Purkinje cell (primary cell): ENCODE results near the gene CEMIP. TPM values are rescaled to one million over a fixed set of nuclear protein-coding genes. Genes with fewer than 3 reads are reported as not detected.

Source experiments
- polyA plus RNA-seq: library from polyadenylated mRNA; unstranded; fragments of >200 nt; fragmentation: Nextera tagmentation; gene quantifications from 2 replicates; pipeline ENCODE4 v1.2.1, GENCODE V29; 2014

Gene CEMIP, protein sequence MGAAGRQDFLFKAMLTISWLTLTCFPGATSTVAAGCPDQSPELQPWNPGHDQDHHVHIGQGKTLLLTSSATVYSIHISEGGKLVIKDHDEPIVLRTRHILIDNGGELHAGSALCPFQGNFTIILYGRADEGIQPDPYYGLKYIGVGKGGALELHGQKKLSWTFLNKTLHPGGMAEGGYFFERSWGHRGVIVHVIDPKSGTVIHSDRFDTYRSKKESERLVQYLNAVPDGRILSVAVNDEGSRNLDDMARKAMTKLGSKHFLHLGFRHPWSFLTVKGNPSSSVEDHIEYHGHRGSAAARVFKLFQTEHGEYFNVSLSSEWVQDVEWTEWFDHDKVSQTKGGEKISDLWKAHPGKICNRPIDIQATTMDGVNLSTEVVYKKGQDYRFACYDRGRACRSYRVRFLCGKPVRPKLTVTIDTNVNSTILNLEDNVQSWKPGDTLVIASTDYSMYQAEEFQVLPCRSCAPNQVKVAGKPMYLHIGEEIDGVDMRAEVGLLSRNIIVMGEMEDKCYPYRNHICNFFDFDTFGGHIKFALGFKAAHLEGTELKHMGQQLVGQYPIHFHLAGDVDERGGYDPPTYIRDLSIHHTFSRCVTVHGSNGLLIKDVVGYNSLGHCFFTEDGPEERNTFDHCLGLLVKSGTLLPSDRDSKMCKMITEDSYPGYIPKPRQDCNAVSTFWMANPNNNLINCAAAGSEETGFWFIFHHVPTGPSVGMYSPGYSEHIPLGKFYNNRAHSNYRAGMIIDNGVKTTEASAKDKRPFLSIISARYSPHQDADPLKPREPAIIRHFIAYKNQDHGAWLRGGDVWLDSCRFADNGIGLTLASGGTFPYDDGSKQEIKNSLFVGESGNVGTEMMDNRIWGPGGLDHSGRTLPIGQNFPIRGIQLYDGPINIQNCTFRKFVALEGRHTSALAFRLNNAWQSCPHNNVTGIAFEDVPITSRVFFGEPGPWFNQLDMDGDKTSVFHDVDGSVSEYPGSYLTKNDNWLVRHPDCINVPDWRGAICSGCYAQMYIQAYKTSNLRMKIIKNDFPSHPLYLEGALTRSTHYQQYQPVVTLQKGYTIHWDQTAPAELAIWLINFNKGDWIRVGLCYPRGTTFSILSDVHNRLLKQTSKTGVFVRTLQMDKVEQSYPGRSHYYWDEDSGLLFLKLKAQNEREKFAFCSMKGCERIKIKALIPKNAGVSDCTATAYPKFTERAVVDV (N-terminal part only)
- 0.24 and 2.6 TPM in 2 replicates for polyA plus RNA-seq

DNA sequence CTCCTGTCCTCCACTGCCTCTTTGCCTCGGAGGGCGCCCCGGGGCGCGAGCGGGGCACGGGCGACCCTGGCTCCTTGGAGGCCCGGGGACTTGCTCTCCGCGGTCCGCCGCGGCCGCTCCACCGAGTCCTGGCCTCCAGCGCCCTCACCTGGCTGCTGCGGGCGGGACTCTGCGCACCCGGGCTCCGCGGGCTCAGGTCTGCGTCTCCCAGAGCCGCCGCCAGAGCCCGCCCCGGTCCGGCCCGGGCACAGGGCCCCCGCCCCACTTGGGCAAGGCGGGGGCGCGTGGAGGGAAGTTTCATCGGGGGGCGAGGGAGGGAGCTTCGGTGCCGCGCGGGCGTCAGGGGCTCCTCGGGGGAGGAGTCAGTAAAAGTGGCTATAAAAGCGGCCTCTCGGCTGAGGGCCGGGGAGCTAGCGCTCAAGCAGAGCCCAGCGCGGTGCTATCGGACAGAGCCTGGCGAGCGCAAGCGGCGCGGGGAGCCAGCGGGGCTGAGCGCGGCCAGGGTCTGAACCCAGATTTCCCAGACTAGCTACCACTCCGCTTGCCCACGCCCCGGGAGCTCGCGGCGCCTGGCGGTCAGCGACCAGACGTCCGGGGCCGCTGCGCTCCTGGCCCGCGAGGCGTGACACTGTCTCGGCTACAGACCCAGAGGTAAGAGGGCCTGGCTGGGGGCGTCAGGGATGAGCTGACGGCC lies at the start of gene CEMIP:
CEMIP (plus strand) TSS at position 407 of the 694 bp plus-strand sequence. CDS start 94,510 bp downstream, outside the sequence.

DNA sequence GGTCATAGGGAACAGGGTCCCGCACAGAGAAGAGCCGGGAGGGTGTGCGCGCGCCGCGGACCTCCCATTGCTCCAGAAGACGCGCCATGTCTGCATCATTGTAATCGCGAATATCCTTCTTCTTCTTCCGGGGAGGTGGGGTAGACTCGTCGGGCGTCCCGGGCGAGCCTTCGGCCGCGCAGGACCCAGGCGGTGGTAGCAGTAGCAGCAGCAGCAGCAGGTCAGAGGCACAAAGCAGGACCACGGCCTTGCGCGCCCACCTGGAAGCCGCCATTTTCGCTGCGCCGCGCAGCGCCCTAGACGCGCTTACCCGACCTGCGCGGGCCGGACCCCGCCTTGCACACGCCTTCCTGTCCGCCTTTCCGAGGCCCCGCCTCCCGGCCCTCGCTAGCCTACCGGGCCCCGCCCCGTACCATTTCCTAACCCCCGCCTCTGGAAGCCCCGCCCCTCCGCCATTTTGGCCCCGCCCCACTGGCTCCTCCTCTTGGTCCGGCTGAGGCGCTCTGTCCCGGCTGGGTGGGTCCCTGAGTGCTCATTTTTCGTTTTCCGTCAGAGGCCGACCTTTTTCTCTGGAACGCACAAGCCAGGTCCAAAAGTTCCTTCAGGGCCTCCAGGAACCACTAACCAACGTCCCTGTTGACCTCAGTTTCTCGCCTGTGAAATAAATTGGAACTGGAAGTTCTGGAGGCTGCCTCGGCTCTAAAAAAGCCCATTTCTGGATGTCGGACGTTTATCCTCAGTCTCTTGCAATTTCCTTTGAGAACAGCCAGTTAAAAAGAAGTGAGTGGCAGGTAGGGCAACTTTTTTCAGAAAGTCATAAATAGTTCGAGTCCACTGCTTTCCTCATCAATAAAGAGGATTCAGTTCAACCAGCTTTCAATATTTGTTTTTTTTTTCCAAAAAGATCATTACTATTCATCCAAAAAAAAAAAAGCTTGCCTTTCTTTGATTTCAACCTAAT lies 210.6 kb downstream of the CEMIP start, which contains the start of gene MESD:
MESD (minus strand) TSS at position 302 of the 961 bp plus-strand sequence; CDS start at position 274, 28 bp downstream.

DNA sequence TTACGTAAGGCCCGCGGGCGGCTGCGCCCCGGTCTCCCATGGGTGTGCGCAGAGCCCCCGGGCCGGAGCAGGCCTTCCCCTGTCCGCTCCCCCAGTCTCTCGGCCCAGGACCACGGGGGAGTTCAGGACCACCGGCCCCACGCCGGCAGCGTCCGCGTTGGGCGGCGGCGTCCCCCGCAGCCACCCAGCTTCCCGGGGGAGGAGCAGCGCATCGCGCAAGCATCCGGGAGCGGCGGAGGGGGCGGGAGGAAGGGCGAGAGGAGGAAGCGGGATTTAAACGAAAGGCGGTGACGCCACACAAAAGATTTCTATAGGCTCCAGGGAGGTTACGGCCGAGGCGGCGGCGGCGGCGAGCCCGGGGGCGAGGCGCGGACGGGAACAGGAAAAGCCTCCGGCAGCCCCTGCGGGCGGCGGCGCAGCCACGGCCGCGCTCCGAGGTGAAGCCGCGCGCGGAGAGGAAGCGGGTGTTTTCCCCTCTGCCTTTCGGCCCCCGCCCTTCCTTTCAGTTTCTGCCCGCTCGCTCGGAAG lies 221.5 kb downstream of the CEMIP start, which contains the start of gene TLNRD1:
TLNRD1 (plus strand) TSS at position 300 of the 528 bp plus-strand sequence. CDS start 1,349 bp downstream, outside the sequence.

Other genes with a start within 250 kb of the CEMIP start
- gene ABHD17C, start 84.1 kb upstream of the CEMIP start, polyA plus RNA-seq = 16.1 and 16.3 TPM in 2 replicates
- gene MESD, start 210.4 kb downstream of the CEMIP start, polyA plus RNA-seq = 33.5 and 35.8 TPM in 2 replicates
- gene TLNRD1, start 221.6 kb downstream of the CEMIP start, polyA plus RNA-seq = 13.9 and 16.2 TPM in 2 replicates